Body of pancreas (tissue), 4 donors: ENCODE measurements around the gene ZNF664. TPM values are rescaled to one million over a fixed set of nuclear protein-coding genes. Genes with fewer than 3 reads are reported as not detected.

Experiments used
- ATAC-seq: fragments of 150-250 bp; one replicate; pipeline ENCODE4 v1.9.1; 2016
- DNase-seq, 4 donors: peaks; one replicate each; pipeline ENCODE4 v3.0.0-alpha.2; 2019
- H3K27ac ChIP-seq, 4 donors: fragments of 200-600 bp; sonication (generic); 1 replicate in 3 of 4; 2 replicates in 1 of 4; pipeline versions ENCODE4 v1.5.1 to v1.6.1; 2016 to 2019; ENCODE audit warnings: mild to moderate bottlenecking in 1 of 4, mixed read lengths in 1 of 4, moderate library complexity in 1 of 4
- H3K27me3 ChIP-seq, 2 donors: fragments of 200-600 bp; sonication (generic); one replicate each; pipeline ENCODE4 v1.6.0; 2016; ENCODE audit warnings: mild to moderate bottlenecking in 1 of 2
- H3K36me3 ChIP-seq, 2 donors: fragments of 200-600 bp; sonication (generic); replicated peaks in 1 of 2; 2 replicates each; pipeline ENCODE4 v1.5.1; 2016; ENCODE audit warnings: low read depth in 2 of 2; ENCODE audit not compliant: insufficient read depth in 1 of 2
- H3K4me1 ChIP-seq: fragments of 200-600 bp; sonication (generic); one replicate; pipeline ENCODE4 v1.6.0; 2016
- H3K4me3 ChIP-seq, 2 donors: fragments of 200-600 bp; sonication (generic); 1 replicate in 1 of 2; 2 replicates in 1 of 2; pipeline ENCODE4 v1.5.1; 2016 to 2019
- H3K9me3 ChIP-seq, 3 donors: fragments of 200-600 bp; sonication (generic); 1 replicate in 2 of 3; 2 replicates in 1 of 3; pipeline ENCODE4 v1.5.1; 2016
- CTCF ChIP-seq, 7 experiments: fragments of 450-650 bp in 4 of 7; fragments of 200-600 bp in 3 of 7; sonication (generic) in 3 of 7; IDR thresholded peaks; one replicate each; pipeline ENCODE4 v1.5.1; 2016 to 2019; ENCODE audit warnings: antibody characterized with exemption in 7 of 7
- POLR2A ChIP-seq, 3 donors: fragments of 450-650 bp; IDR thresholded peaks; one replicate each; pipeline ENCODE4 v1.6.1; 2016; ENCODE audit warnings: antibody characterized with exemption in 3 of 3, mild to moderate bottlenecking in 2 of 3
- WGBS, 2 donors: methylation state at CpG; one replicate each; pipeline ENCODE4 v1.1.5; 2017; 5-methylcytosine and 5-hydroxymethylcytosine counted together
- intact Hi-C: fragments of 100-400 bp; cut with DNase I; formaldehyde crosslinking; loops from one replicate; pipeline ENCODE4 v1.15.1; 2023
- total RNA-seq, 2 donors: library from RNA; depleted of rRNA; stranded (reverse); fragments of >200 nt; gene quantifications; one replicate each; pipeline ENCODE4 v1.1.0, GENCODE V29; 2016

Gene ZNF664
- total RNA-seq, 2 donors from 2014 or later = 32.6 to 53.2 TPM

- DNase-seq (no peak), ATAC-seq (no peak)
- Histone ChIP-seq H3K4me3 (no peak overlapping the region), H3K9me3 (no peaks in the 10 kb centered on the region), H3K27me3 (no peaks in the 10 kb centered on the region), H3K36me3 (no peaks in the 10 kb centered on the region), H3K4me1 (no peaks in the 10 kb centered on the region), H3K27ac (no peak overlapping the region)
- intact Hi-C loops = no loop called here
- WGBS, 2 donors = 66 to 69% methylated on average over 5 of the region's 5 CpGs
- no peak for TF ChIP-seq POLR2A (IDR thresholded peaks at IDR 0.05)
- TF ChIP-seq CTCF (IDR thresholded peaks at IDR 0.05) = no peak
Measured at GRCh38 chr12:123965382-123965781, 7.6 kb upstream of the ZNF664 start.

GRCh38 chr12:123966596-123966995 lies 6.4 kb upstream of the ZNF664 start:
- no peaks in the 10 kb centered on the region for H3K27me3 ChIP-seq
- intact Hi-C loops = no loop called here
- H3K27ac ChIP-seq = no peak overlapping the region
- TF ChIP-seq CTCF (IDR thresholded peaks at IDR 0.05) (no peak), POLR2A (IDR thresholded peaks at IDR 0.05) (no peak)
- no peaks in the 10 kb centered on the region for H3K36me3 ChIP-seq
- no peaks in the 10 kb centered on the region for H3K4me1 ChIP-seq
- 79 to 88% methylated on average over 3 of the region's 3 CpGs for WGBS, 2 donors
- no peak overlapping the region for H3K4me3 ChIP-seq
- DNase-seq (no peak), ATAC-seq (no peak)
- no peaks in the 10 kb centered on the region for H3K9me3 ChIP-seq

GRCh38 chr12:123967121-123967586 lies 5.9 kb upstream of the ZNF664 start:
- no peak for ATAC-seq
- Histone ChIP-seq H3K27ac (no peak overlapping the region), H3K4me3 (no peak overlapping the region), H3K27me3 (no peaks in the 10 kb centered on the region), H3K36me3 (no peaks in the 10 kb centered on the region), H3K4me1 (no peaks in the 10 kb centered on the region), H3K9me3 (no peaks in the 10 kb centered on the region)
- TF ChIP-seq CTCF (IDR thresholded peaks at IDR 0.05) = no peak
- TF ChIP-seq POLR2A (IDR thresholded peaks at IDR 0.05) = no peak
- intact Hi-C loops = no loop called here
- no peak for DNase-seq
- 83 to 87% methylated on average over 8 of the region's 8 CpGs for WGBS, 2 donors

- intact Hi-C loops = no loop called here
- no peak for ATAC-seq
- no peak for DNase-seq
- H3K27me3 ChIP-seq = no peaks in the 10 kb centered on the region
- WGBS, 2 donors = 7 to 17% methylated on average over 10 of the region's 10 CpGs
- peak overlapping the region; percentile 73 to 93 (median 89) for H3K27ac ChIP-seq
- H3K4me1 ChIP-seq = peaks cover 18% of the 10 kb centered on the region
- TF ChIP-seq CTCF (IDR thresholded peaks at IDR 0.05) (no peak), POLR2A (IDR thresholded peaks at IDR 0.05) (no peak)
- no peaks in the 10 kb centered on the region for H3K9me3 ChIP-seq
- H3K36me3 ChIP-seq = no peaks in the 10 kb centered on the region
- H3K4me3 ChIP-seq = no peak overlapping the region
Measured at GRCh38 chr12:123971449-123971769, 1.6 kb upstream of the ZNF664 start.

- Histone ChIP-seq H3K27ac (peak overlapping the region; percentile 73 to 93 (median 89)), H3K9me3 (no peaks in the 10 kb centered on the region), H3K36me3 (no peaks in the 10 kb centered on the region), H3K4me3 (peak overlapping the region; percentile 83 to 96), H3K27me3 (no peaks in the 10 kb centered on the region), H3K4me1 (peaks cover 18% of the 10 kb centered on the region)
- DNase-seq (peak; percentile 39 to 52 (median 46)), ATAC-seq (no peak)
- 0% methylated on average over 8 to 55 of the region's 55 CpGs for WGBS, 2 donors
- TF ChIP-seq CTCF (IDR thresholded peaks at IDR 0.05) = no peak
- TF ChIP-seq POLR2A (IDR thresholded peaks at IDR 0.05) = peak; percentile 15 to 63 (median 57)
- intact Hi-C loops = no loop called here
Measured at GRCh38 chr12:123971770-123972456, 1.1 kb upstream of the ZNF664 start.
